GM23248 (cell line): ENCODE data around the gene ARIH2.

Experiments used
- EZH2 ChIP-seq: fragments of 200-600 bp; sonication (generic); IDR thresholded peaks from 2 replicates; pipeline ENCODE4 v1.6.1; 2018; ENCODE audit warnings: antibody characterized with exemption, mild to moderate bottlenecking; ENCODE audit not compliant: insufficient read depth, poor library complexity, severe bottlenecking
- EZH2phosphoT487 ChIP-seq: fragments of 200-600 bp; sonication (generic); IDR thresholded peaks from 2 replicates; pipeline ENCODE4 v1.6.1; 2018; ENCODE audit warnings: antibody characterized with exemption, moderate library complexity, mild to moderate bottlenecking, low read depth; ENCODE audit not compliant: insufficient read depth

GRCh38 chr3:48997714-48998637 lies 79.3 kb downstream of the ARIH2 start:
- no peak for TF ChIP-seq EZH2
- TF ChIP-seq EZH2phosphoT487: no peak
